DMS 273 treated with DMSO at 0.1 percent for 48 hours (cell line): Measurements from ENCODE around the gene HTR7.

Experiments
- DNase-seq: peaks from one replicate; lab custom pipeline; 2025; lab: John Stamatoyannopoulos, UW

The HTR7 gene

GRCh38 chr10:90740265-90740664, 117.6 kb downstream of the HTR7 start:
- no peak for DNase-seq

DNA sequence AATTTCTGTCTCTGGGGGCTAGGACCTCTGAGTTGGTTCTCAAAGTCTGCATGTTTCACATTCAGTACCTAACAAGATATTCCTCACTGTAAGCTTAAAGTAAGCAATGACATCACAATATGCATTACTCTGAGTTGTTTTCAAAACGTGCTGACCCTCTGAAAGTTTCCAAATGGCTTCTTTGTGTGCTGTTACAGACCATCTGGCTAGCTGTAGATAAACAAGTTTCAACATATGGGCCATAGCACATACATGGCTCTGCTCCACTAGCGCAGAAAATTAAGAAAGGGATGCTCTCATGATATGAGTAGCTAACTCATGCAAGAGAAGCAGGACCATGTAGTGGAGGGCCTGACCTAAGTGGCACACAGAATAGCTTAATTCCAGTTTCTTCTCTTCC, 119.0 kb downstream of the HTR7 start:
- DNase-seq = peak; percentile 83

DNA sequence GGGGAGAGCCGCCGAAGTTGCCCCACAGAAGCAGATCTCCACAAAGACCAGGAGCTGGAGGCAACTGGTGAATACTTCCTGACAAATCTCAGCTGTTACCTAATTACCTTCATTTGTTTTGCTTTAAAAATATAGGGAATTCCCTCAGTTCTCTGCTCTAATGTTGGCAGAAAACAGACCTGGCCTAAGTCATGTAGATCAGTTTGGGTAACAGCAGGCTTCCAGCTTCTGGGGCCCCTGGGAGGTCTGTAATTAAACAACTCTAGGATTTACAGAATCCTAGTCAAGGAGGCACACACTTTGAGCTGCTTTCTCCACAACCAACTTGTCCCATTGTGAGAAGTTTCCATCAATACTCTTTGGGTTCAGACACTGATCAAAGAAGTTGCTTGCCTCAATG, 123.4 kb downstream of the HTR7 start:
- no peak for DNase-seq

GRCh38 chr10:90732581-90732980, 125.3 kb downstream of the HTR7 start:
- no peak for DNase-seq

GRCh38 chr10:90723416-90724068, 134.3 kb downstream of the HTR7 start:
- DNase-seq = no peak

GRCh38 chr10:90722832-90723231, 135.0 kb downstream of the HTR7 start:
- DNase-seq = no peak

DNA sequence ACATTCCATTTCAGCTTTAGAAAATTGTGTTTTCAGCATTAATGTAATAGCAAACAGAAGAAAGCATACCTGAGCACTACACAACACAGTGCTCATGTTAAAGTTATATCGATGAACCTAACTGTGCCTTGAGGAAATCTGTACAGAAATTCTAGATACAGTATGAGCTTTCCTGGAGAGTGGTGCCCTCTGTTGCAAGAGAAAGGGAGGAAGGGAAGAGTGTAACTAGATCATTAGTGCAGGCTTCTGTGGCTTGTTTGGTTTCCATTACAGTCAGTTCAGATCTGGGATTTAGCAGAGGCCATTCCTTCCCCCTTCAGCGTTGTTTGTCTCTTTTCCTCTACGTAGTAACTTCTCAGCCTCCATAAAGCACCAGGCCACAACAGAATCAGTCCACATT, 139.7 kb downstream of the HTR7 start:
- no peak for DNase-seq

DNA sequence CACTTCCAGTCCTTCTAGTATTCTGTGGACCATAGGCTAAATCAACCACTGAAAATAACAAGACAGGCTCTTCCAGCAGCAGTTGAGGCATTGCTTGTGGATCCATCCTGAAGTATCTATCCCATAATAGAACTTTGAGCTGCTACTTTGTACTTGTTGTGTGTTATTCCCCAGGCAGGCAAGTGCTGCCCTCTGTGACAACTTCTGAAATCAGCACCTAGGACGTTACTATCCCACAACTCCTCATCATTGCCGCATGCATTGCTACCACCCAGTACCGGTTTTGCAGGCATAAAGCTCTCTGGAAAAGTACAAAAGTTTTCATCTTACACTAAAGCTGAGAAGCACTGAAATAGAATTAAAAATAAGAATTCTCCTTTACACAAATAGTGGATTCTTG, 145.3 kb downstream of the HTR7 start:
- no peak for DNase-seq

DNA sequence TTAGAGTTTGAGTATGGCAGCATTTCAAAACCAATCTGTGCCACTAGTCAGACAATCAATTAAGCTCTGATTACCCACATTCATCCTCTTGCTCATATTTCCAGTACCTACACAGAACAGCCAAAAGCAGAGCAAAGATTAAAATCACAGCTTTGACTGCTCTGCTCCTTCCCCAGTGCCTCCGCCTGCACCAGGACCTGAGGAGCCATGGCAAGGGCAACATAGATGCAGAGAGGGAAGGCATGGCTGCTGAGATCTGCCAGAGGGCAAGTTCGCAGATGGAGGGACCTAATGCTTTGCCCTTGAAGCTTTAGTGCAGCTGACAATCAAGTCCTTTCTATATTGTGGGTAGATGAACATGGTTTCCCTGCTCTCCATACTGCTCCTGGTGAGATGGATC, 148.1 kb downstream of the HTR7 start:
- DNase-seq = no peak

- no peak for DNase-seq
Observed at GRCh38 chr10:90707657-90708056, 150.2 kb downstream of the HTR7 start.

DNA sequence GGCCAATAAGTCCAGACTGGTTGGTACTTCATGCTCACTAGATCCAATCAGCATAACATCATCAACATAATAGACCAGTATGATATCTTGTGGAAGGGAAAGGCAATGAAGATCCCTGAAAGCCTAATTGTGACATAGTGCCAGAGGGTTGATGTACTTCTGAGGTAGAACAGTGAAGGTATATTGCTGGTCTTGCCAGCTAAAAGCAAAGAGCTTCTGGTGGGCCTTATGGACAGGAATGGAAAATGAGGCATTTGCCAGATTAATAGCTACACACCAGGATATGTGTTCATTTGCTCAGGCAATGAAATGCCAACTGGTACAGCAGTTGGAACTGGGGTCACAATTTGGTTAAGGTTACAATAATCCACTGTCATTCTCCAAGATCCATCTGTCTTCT, 156.4 kb downstream of the HTR7 start:
- no peak for DNase-seq

DNA sequence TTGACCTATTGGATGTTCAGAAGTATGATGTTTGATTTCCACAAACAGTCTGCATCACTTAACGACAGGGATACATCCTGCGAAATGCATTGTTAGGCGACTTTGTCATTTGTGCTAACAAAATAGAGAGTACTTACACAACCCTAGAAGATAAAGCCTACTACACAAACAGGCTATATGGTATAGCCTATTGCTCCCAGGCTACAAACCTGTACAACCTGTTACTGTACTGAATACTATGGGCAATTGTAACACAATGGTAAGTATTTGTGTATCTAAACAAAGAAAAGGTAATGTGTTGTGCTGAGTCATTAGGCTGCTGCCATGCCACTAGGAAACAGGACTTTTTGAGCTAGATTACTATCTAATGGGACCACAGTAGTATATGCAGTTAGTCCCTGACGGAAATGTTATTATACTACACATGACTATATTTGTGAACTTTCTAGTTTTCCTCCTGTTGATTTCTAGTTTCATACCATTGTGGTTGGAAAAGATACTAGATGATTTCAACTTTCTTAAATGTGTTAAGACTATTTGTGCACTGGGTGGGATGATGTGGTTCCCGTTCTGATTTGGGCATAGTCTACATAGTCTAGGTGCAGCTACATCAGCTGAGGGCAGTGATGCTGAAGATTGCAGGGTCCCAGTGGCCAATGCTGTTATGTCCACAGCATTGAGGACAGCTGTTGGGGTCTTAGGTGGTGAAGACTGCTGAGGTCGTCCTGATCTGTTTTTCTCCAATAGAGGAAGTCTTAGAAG, 161.7 kb downstream of the HTR7 start:
- no peak for DNase-seq
